Stomach (tissue), 9 donors: ENCODE data around the gene MISP3. TPM values are rescaled to one million over a fixed set of nuclear protein-coding genes. Genes with fewer than 3 reads are reported as not detected.

Experiments used
- DNase-seq, 2 donors: peaks; one replicate each; pipeline versions ENCODE4 v3.0.0 to v3.0.0-alpha.2; 2013 to 2019
- H3K27ac ChIP-seq, 5 donors: fragments of 200-600 bp in 4 of 5; sonication (generic) in 4 of 5; one replicate each; pipeline ENCODE4 v1.5.1; 2013 to 2019; ENCODE audit warnings: mild to moderate bottlenecking in 1 of 5, moderate library complexity in 1 of 5
- H3K27me3 ChIP-seq, 3 donors: fragments of 200-600 bp; sonication (generic); one replicate each; pipeline ENCODE4 v1.5.1; 2017 to 2019; ENCODE audit warnings: mixed run types in 1 of 3
- H3K36me3 ChIP-seq, 4 donors: fragments of 200-600 bp; sonication (generic); 1 replicate in 3 of 4; 2 replicates in 1 of 4; pipeline ENCODE4 v1.5.1; 2016 to 2019
- H3K4me1 ChIP-seq, 4 donors: fragments of 200-600 bp; sonication (generic); one replicate each; pipeline ENCODE4 v1.5.1; 2016 to 2019
- H3K4me3 ChIP-seq, 4 donors: fragments of 200-600 bp; sonication (generic) in 3 of 4; one replicate each; pipeline ENCODE4 v1.5.1; 2016 to 2019; ENCODE audit warnings: mild to moderate bottlenecking in 1 of 4
- H3K9me3 ChIP-seq, 4 donors: fragments of 200-600 bp; sonication (generic); one replicate each; pipeline ENCODE4 v1.5.1; 2016 to 2019
- CTCF ChIP-seq, 7 experiments: fragments of 450-650 bp in 4 of 7; fragments of 200-600 bp in 3 of 7; sonication (generic) in 3 of 7; IDR thresholded peaks; one replicate each; pipeline ENCODE4 v1.5.1; 2016 to 2019; ENCODE audit warnings: antibody characterized with exemption in 7 of 7, control low read depth in 2 of 7, mild to moderate bottlenecking in 1 of 7
- EP300 ChIP-seq: sonication (generic); formaldehyde crosslinking; IDR thresholded peaks from one replicate; pipeline ENCODE4 v1.6.1; 2017; ENCODE audit warnings: antibody characterized with exemption
- POLR2A ChIP-seq, 4 donors: fragments of 450-650 bp; IDR thresholded peaks; one replicate each; pipeline ENCODE4 v1.6.1; 2016; ENCODE audit warnings: antibody characterized with exemption in 4 of 4, control low read depth in 2 of 4, mild to moderate bottlenecking in 1 of 4, moderate library complexity in 1 of 4
- POLR2AphosphoS5 ChIP-seq, 3 donors: sonication (generic); formaldehyde crosslinking; IDR thresholded peaks; one replicate each; pipeline ENCODE4 v1.6.1; 2016; ENCODE audit warnings: antibody characterized with exemption in 3 of 3
- WGBS, 5 donors: extraction: QIAGEN DNeasy Blood & Tissue Kit in 3 of 5; methylation state at CpG; one replicate each; pipeline versions ENCODE4 v1.1.5 to v1.1.7; 2013 to 2018; 5-methylcytosine and 5-hydroxymethylcytosine counted together
- intact Hi-C: fragments of 100-400 bp; cut with DNase I; formaldehyde crosslinking; loops from one replicate; pipeline ENCODE4 v1.15.1; 2023; ENCODE audit warnings: low total_unique reads
- polyA plus RNA-seq, 3 donors: library from polyadenylated mRNA; stranded (reverse); fragments of 200-250 nt; gene quantifications; one replicate each; pipeline ENCODE4 v1.2.3, GENCODE V29; 2013
- total RNA-seq, 5 donors: library from RNA; depleted of rRNA; stranded (reverse); fragments of >200 nt; gene quantifications; one replicate each; pipeline versions ENCODE4 v1.1.0 to v1.2.3, GENCODE V29; 2014 to 2016
- donor health status: healthy with polysubstance abuse.
- donor health status: Bipolar disorder and iron deficiency.
- donor health status: healthy.

The MISP3 gene
- total and polyA plus RNA-seq, 8 donors: 2.0 to 88.7 (median 27.4) TPM

GRCh38 chr19:14116525-14116917 lies 43.9 kb downstream of the MISP3 start:
- peak overlapping the region; percentile 91 to 99 (median 95) for H3K4me3 ChIP-seq
- intact Hi-C loops: no loop called here
- TF ChIP-seq CTCF (IDR thresholded peaks at IDR 0.05): no peak
- TF ChIP-seq POLR2AphosphoS5 (IDR thresholded peaks at IDR 0.05): no peak
- no peak for TF ChIP-seq EP300
- no peak for TF ChIP-seq POLR2A (IDR thresholded peaks at IDR 0.05)
- peaks cover 62 to 79% (median 74%) of the 10 kb centered on the region in 4 donors for H3K4me1 ChIP-seq
- H3K27ac ChIP-seq: peak overlapping the region in 4 of 5 donors; percentile 83 to 99 (median 91)
- no peak for DNase-seq
- peaks cover 0 to 5% (median 0%) of the 10 kb centered on the region in 4 donors for H3K36me3 ChIP-seq
- no peaks in the 10 kb centered on the region for H3K9me3 ChIP-seq
- 8 to 17% (median 14%) methylated on average over 6 of the region's 6 CpGs for WGBS, 5 donors
- no peaks in the 10 kb centered on the region for H3K27me3 ChIP-seq

- intact Hi-C loops: no loop called here
- H3K4me1 ChIP-seq: peaks cover 62 to 74% (median 69%) of the 10 kb centered on the region in 4 donors
- peak overlapping the region; percentile 68 to 99 (median 85) for H3K27ac ChIP-seq
- DNase-seq: peak in 1 of 2 donors; percentile 64
- H3K27me3 ChIP-seq: no peaks in the 10 kb centered on the region
- 0 to 2% (median 1%) methylated on average over 16 to 33 of the region's 33 CpGs for WGBS, 5 donors
- no peak for TF ChIP-seq EP300
- TF ChIP-seq POLR2AphosphoS5 (IDR thresholded peaks at IDR 0.05): no peak
- TF ChIP-seq POLR2A (IDR thresholded peaks at IDR 0.05): no peak
- no peak for TF ChIP-seq CTCF (IDR thresholded peaks at IDR 0.05)
- peak overlapping the region; percentile 91 to 99 (median 95) for H3K4me3 ChIP-seq
- no peaks in the 10 kb centered on the region for H3K9me3 ChIP-seq
- H3K36me3 ChIP-seq: peaks cover 0 to 1% (median 0%) of the 10 kb centered on the region in 4 donors
Observed at GRCh38 chr19:14116918-14117578, 44.5 kb downstream of the MISP3 start.

- TF ChIP-seq POLR2A (IDR thresholded peaks at IDR 0.05): no peak
- no peak for TF ChIP-seq EP300
- peak in 1 of 3 donors; percentile 75 for TF ChIP-seq POLR2AphosphoS5 (IDR thresholded peaks at IDR 0.05)
- intact Hi-C loops: no loop called here
- peak; percentile 99 to 100 for DNase-seq
- Histone ChIP-seq H3K27ac (peak within 1 kb of the TSS; percentile 88 to 99 (median 99)), H3K4me1 (peaks cover 56 to 67% (median 62%) of the 10 kb centered on the region in 4 donors), H3K9me3 (no peaks in the 10 kb centered on the region), H3K36me3 (no peaks in the 10 kb centered on the region), H3K27me3 (no peaks in the 10 kb centered on the region), H3K4me3 (peak within 1 kb of the TSS; percentile 91 to 99 (median 95))
- 0 to 1% (median 0%) methylated on average over 9 to 66 of the region's 67 CpGs; no CpG with 5 or more reads in 1 of the 5 donors for whole genome bisulfite sequencing, 5 donors
Observed at GRCh38 chr19:14117668-14118164, 45.1 kb downstream of the MISP3 start, which contains the start of gene PRKACA. TSS of gene PRKACA (minus strand) at chr19:14117762. CDS start at chr19:14117547, 215 bp downstream.

GRCh38 chr19:14118165-14119051 lies 45.8 kb downstream of the MISP3 start:
- DNase-seq: peak; percentile 63 to 80
- no peaks in the 10 kb centered on the region for H3K9me3 ChIP-seq
- H3K36me3 ChIP-seq: no peaks in the 10 kb centered on the region
- peaks cover 49 to 61% (median 56%) of the 10 kb centered on the region in 4 donors for H3K4me1 ChIP-seq
- 7 to 24% (median 9%) methylated on average over 13 to 61 of the region's 61 CpGs for WGBS, 5 donors
- intact Hi-C loops: no loop called here
- H3K27me3 ChIP-seq: no peaks in the 10 kb centered on the region
- TF ChIP-seq POLR2AphosphoS5 (IDR thresholded peaks at IDR 0.05) (peak in 2 of 3 donors; percentile 38 to 73), CTCF (IDR thresholded peaks at IDR 0.05) (no peak), EP300 (no peak), POLR2A (IDR thresholded peaks at IDR 0.05) (no peak)
- peak overlapping the region; percentile 88 to 99 (median 99) for H3K27ac ChIP-seq
- peak overlapping the region; percentile 47 to 54 (median 51) for H3K4me3 ChIP-seq
